Left kidney (tissue), 2 donors: Measurements from ENCODE around the gene CDKN2B-AS1. TPM values are rescaled to one million over a fixed set of nuclear protein-coding genes. Genes with fewer than 3 reads are reported as not detected.
A peak's percentile ranks its signal among the peaks of the same experiment; 100 is the strongest.

Source experiments
- DNase-seq: peaks from one replicate; pipeline ENCODE4 v3.0.0-alpha.2; 2013
- polyA plus RNA-seq: library from polyadenylated mRNA; unstranded; fragments of 120-200 nt; gene quantifications from one replicate; pipeline ENCODE4 v1.2.1, GENCODE V29; 2013; ENCODE audit not compliant: insufficient read length

The CDKN2B-AS1 gene
- polyA plus RNA-seq, 1 donor: 0.32 TPM

DNA sequence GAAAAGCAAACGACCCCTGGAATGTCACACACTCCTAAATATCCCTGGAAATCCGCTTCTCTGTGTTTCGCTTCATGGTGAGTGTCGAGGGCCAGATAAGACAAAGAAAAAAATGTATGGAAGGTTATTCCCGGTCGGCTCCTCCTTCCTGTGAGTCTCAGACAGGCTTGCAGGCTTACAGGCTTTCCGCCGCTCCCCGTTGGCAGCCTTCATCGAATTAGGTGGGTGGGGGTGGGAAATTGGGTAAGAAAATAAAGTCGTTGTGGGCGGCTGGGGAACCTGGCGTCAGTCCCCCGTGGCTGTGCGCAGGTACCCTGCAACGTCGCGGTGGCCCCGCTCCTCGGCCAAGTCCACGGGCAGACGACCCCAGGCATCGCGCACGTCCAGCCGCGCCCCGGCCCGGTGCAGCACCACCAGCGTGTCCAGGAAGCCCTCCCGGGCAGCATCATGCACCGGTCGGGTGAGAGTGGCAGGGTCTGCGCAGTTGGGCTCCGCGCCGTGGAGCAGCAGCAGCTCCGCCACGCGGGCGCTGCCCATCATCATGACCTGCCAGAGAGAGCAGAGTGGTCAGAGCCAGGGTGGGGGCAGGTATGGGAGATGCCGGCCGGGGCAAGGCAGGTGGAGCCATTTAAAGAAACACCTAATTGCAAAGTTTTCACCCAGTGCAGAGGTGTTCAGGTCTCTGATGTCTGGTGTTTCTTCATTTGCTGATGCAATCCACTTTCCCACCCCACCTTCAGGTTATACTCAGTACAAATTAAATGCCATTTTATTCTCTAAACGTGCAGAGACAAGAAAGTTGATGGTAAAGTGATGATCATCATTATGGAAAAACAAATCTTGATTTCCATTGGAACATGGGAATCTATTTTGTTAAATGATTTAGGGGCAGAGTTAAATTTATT lies 11.4 kb downstream of the CDKN2B-AS1 start:
- DNase-seq: no peak

DNA sequence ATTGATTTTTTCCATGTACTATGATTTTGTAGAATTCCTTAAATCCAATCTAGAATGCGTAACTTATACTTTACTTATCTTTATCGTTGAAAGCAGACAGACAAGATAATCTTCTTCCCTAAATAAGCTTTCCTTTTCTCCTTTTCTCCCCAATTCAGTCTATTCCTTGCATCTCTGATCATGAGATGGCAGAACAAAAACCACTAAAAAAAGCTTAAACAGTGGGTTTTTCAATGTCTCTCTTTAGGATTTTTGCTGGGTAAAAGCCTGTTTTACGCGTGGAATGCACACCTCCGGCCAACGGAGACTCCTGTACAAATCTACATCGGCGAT lies 13.8 kb downstream of the CDKN2B-AS1 start:
- DNase-seq: no peak

DNA sequence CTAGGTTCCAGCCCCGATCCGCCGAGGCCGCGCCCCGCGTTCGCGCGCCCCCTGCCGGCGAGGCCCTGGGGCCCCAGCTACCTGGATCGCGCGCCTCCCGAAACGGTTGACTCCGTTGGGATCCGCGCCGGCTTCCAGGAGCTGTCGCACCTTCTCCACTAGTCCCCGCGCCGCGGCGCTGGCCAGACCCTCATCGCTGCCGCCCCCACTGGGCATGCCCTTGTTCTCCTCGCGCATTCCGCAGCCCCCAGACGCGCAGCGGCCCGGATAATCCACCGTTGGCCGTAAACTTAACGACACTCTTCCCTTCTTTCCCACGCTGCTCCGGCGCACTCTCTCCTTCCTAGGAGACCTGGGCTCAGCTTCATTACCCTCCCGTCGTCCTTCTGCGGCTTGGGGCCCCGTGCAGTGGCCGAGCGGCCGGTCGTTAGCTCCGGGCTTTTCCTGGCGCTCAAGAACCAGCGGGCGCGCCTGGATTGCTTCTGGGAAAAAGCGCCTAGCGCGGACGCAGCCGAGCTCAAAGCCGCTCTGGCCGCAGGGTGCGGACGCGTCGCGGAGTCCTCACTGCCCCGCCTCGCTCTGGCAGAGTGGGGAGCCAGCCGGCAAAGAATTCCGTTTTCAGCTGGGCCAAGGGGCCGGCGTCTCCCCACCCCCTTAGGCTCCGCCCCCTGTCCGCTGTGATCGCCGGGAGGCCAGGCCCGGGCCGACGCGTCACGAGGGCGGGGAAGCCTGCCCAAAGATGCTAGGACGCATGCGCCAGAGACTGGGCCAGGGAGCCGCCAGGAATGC lies 14.3 kb downstream of the CDKN2B-AS1 start, which contains the start of gene CDKN2B:
CDKN2B (minus strand) TSS at position 589 of the 789 bp plus-strand sequence; CDS start at position 237, 352 bp downstream.
- peak; percentile 84 for DNase-seq

DNA sequence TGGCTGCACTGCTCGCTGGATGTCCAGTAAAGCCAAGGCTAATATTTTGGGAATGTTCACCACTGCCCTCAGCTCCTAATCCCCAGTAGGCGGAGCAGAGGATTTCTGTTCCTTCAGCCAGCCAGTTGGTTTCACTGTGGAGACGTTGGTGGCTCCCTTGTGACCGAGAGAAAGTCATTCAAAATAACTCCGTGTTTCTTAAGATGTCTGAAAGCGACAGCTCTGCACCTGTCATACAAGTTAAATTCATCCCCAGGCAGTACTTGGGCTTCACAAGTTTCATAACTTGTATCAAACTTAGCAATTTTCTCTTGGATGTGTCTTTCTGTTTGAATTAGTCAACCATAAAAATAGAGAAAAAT lies 14.9 kb downstream of the CDKN2B-AS1 start:
- no peak for DNase-seq

DNA sequence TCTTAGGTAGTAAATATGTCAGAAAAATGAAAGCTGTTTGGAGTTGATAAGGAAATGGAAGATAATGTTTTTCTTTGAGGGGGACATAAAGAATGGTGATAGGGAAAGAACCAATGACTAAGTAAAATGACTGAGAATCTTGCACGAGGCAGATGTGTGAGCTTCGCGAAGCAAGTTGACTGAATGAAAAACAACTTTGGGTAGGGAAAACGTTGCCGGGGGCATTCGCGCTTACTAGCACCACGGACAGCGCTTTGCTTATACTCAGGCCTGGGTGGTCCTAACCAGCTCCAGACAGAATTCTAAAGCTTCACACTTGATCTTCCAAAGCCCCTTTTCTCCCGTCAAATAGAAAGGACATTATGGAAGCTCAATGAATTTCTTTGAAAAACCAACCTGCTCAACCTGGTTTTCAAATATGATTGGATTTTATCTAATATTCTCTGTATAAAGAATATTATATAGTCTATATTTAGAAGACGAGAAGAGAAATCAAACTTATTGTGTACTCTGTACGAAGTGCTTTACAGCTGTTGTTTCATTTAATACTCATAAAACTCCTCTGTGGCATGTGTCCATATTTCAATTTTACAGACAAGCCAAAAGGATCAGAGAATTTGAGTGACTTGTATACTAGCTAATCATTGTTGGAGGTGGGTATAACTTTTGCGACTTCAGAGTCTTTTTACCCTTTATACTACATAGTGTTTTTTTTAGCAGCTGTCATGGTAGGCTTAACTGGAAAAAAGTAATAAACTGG lies 16.5 kb downstream of the CDKN2B-AS1 start:
- peak; percentile 73 for DNase-seq

DNA sequence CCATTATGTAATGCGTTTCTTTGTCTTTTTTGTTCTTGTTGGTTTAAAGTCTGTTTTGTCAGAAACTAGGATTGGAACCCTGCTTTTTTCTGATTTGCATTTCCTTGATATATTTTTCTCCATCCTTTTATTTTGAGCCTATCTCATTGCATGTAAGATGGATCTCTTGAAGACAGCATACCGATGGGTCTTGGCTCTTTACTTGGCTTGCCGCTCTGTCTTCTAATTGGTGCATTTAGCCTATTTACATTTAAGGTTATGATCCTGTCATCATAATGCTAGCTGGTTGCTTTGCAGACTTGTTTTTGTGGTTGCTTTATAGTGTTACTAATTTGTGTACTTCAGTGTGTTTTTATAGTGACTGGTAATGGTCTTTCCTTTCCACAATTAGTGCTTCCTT lies 27.8 kb downstream of the CDKN2B-AS1 start:
- DNase-seq: no peak

DNA sequence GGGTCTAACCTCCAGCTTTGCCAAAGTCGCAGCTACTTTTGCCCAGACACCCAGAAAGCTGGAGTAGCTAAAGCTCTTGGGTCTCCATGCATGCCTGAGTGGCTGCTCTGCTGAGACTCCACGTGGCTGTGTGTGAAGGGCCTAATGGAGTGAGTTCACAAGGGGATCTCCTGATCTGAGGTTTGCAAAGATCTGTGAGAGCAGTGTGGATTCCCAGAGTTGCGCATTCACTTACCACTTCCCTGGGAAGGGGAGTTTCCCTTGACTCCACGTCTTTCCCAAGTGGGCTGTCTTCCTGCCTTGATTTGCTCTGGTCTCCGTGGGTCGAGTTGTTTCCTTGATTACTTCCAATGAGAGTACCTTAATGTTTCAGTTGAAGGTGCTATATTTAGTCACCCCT lies 32.1 kb downstream of the CDKN2B-AS1 start:
- no peak for DNase-seq

DNA sequence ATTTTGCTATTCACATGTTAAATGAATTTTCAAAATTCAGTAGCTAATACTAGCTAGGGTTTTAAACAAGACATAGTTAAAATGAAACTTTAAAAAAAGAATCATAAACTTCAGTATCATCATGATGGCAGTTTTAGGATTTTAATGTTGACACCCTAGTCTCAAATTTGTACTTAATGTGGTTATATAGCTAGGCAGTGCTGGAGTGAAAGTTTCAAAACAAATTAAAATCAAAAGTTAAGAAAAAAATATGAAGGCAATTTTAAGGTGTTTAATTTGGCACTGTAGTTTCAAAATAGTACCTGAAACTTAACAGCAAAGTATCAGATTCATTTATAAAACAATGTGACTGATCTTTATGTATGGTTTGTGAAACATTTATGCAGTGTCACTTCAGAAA lies 33.8 kb downstream of the CDKN2B-AS1 start:
- no peak for DNase-seq

DNA sequence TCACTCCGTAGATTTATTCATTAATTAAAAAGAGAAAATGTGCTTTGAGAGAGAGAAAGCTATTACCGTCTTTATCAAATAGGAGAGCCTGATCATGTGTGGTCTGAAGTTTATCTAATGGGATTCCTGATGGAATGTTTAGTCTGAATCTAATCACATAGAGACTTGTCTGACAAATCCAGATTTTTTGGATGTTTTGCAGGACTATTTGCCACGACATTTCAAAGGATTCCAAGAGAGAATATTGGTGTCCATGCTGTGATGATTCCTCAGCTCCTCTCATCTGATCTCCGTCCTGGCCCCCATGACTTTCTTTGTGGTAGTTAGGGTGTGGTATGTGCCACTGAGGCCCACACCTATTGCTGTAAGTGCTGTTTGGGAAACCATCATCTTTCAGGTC lies 34.6 kb downstream of the CDKN2B-AS1 start:
- DNase-seq: no peak

DNA sequence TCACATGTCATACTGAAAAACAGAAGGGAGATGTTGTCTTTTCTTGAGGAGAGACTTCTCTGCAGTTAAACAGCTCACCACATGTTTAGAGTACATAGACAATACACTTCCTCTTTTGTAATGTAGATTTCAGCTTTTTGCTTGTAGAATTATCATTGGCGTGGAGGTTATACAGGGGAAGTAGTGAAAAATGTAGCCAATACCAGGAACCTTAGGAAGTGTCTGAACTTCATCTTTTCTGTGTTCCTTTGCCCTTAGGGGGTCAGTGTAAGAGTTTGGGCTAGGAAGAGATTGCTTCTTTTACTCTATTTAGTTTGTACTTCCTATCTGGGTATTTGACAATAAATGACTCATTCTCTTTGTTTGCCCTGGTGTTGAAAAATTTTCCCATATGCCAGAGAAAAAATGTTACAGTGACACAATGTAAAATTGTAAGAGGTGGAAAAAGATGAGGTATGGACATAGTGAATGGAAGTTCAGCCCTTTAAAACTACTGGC lies 35.6 kb downstream of the CDKN2B-AS1 start:
- DNase-seq: no peak

DNA sequence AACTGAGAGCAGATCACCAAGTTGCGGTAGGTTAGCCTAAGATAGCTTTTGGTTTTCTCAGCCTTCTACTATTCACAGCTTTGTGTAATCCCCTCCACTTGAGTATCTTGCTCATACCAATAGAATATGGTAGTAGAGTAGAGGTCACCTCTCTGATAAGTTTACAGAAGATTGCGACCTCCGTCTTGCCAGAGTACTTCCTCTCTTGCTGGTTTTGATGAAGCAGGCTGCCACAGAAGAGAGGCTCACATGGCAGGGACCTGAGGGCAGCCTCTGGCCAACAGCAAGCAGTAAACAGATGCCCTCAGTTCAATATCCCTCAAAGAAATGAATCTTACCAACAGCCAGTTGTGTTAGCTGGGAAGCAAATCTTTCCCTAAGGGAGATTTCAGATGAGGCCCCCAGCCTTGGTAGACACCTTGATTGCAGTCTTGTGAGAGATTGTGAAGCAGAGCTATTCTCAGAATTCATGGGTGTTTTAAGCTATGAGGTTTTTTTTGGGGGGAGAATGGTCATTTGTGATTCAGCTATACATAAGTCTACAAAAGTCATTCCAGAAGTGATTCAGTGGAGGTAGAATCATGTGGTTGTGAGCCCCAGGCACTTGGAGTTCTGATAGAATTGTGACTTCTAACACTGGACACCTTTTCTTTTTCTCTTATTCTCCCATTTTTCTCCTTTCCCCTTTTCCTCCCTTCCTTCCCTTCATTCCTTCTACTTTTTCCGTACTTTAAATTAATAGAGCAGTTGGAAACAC lies 37.2 kb downstream of the CDKN2B-AS1 start:
- DNase-seq: no peak

DNA sequence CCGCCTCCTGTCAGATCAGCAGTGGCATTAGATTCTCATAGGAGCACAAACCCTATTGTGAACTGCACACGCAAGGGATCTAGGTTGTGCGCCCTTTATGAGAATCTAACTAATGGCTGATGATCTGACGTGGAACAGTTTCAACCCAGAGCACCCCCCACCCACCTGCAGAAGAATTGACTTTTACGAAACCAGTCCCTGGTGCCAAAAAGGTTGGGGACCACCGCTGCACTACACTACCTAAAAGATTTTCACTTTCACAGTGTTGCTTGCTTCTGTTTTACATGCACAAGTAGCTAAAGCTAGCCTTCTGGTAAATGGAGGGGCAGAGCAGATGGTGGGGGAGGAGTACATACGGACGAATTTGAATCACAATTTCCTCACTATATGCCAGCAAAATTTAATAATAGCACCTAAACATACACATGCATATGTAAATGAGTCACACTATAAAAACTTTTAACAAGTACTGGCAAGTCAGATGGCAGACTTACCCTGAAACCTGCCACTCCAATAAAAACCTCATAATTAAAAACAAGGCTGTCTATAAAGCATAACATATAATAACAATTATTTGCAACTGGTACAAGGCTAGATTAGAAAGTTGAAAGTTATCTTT lies 38.5 kb downstream of the CDKN2B-AS1 start:
- DNase-seq: no peak

DNA sequence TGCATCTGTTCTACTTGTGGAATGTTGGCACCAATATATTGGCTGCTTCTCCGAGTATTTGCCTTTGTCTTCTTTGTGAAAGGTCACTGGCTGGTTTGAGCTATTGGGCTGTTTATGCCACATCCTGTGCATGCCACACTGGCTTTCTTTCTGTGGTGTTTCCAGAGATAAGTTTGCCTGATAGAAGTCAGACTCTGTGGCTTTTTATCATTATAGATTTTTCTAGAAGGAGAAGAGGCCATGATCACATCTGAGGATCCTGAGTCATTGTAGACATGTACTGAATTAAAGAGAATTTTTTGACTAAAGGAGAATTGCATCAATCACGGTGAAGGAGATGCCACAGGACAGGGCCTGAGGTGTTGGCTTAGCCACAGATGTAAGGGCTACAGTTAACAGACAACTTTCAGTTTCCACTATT lies 41.0 kb downstream of the CDKN2B-AS1 start:
- DNase-seq: no peak

DNA sequence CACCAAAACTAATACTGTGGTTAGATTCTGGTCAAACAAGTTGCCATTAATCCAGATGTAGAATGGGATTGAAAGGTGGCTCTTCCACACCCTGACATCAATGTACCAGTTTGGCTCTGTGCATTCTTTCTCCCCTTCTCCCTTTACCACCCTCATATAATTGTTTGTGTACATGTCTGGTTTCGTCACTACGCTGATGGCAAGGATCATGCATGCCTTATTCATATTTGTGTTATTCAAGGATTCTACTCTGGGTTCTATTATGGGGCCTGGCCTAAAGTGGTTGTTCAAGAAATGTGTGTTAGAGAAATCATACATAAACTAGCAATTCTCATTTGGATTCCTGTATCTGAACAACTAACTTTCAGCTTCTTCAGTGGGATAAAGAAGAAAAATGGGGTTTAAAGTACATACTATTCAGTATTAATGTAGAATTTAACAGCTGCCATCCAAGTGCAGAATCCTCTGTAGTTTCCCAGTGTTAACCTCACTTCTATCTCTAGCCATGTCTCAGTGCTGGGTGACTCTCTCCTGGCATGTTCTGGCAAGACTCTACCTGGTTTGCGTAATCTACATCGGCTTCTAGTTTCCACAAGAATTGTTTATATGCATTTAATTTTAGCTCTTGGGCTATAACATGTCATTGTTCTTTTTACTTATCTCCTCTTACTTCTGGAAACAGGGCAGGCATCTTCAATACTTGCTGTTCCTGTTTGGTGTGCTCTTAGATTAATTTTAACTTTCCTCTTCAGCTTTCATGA lies 42.5 kb downstream of the CDKN2B-AS1 start:
- DNase-seq: no peak

DNA sequence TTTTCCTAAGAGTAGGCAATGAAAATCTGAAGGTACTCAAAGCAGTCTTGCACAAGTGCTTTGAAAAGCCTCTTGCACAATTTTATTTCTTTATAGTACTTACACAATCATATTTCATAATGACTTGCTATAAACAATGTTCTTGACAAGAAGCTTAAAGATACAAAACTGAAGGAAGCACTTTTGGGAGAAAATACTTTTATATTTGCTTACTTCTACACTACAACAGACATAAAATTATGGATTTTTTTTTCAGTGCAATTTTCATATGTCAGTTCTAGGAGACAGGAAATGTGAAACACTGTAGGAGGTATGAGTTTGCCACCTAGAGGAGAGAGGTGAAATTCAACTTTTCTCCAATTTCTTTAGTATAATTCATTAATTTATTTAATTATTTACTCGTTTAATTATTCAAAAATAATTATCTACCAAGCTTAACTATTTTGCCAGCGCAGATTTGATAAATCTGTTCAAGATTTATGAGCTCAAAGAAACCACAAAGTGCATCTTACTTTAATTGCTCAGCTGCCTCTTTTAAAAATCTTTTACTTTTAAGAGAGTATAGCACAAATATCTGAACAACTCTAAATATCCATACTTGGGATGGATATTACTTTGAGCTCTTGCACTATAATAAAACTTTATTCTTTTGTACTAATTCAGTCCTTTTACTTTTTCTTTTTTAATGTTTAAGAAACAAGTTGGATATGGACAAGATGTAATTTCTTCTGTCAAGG lies 43.5 kb downstream of the CDKN2B-AS1 start:
- peak; percentile 2 for DNase-seq

DNA sequence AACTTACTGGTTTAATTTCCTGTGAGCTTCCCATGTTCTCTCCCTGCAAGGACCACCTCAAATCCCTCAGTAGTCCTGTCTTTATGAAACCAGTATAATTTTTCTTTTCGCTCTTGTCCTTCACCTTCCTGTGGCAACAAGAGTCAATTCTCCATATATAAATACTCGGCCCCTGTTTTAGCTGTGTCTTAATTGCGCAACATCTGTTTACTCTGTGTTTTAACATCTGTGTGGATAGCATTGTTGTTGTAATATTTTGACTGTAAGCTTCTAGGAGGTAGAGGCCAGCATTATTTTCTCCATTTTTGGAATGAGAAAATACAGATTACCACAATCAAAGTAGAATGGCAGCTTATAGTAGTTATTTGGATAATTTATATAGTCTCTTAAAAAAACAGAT lies 44.7 kb downstream of the CDKN2B-AS1 start:
- DNase-seq: no peak

DNA sequence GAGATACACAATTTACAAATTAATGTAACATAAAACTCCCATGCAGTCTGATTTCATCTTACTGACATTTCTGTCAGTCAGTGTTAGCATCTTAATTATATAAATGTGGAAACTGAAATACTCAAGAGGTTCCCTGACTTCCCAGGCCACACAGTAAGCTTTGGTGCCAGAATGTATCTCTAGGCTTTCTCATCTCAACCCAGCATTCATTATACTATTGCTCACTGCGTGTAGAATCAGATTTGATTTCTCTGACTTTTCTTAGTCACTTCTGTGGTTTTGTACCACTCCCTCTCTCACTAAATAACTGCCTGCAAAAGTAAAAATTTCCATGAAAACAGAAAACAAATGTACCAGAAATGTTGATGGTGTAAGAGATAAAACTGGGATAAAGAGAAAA lies 46.2 kb downstream of the CDKN2B-AS1 start:
- no peak for DNase-seq

DNA sequence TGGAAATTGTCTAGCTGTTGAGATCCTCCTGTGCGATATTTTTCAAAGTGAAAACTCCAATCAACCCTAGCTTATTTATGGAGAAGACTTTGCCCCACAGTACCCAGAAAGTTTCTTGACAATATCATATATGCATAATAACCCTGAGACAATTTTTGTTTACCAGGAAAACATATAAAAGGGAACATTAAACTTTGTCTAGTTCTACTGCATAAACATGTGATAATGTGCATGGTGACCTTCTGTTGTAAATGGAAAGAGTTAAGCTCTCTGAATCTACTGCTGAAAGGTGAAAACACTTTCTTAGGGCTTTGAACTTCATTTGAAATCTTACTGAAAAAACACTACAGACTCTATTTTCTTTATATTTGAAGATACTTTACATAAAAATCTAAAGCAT lies 46.8 kb downstream of the CDKN2B-AS1 start:
- no peak for DNase-seq

DNA sequence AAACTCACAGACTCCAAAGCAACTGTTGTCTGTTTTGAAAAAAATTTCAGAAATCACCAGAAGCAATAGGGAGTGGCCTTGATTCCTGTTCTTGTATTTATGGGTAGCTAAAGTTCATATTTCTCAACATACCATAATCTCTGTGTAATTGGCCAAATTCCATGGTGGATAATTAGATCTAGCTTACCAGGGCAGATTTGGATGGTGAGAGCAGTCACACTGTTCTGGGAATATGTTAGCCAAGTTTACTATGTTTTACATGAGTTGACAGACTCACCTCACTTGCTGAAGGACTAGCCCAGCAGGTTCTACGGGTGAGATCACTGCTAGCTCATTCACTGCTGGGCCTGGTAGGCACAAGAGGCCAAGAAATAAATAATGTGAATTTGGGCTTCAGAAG lies 47.2 kb downstream of the CDKN2B-AS1 start:
- DNase-seq: peak; percentile 10

DNA sequence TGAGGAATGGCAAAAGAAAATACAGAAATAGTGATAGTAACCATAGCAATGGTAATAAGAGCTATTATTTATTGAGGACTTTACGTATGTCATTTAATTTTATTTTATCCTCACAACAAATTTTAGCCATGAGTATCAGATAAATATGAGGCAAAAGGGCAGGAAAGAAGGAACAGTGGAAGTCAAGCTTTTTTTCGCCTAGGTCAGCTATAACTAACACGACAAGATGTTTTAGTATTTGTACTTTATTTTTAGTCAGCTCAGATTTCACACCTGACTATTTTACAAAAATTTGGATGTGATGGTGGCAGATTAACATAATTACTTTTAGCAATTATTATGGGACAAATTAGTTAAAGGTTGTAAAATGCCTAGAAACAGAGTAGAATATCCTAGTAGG lies 49.3 kb downstream of the CDKN2B-AS1 start:
- no peak for DNase-seq
